Right cardiac atrium (tissue), 5 donors: ENCODE measurements around the gene ULK1. TPM values are rescaled to one million over a fixed set of nuclear protein-coding genes. Genes with fewer than 3 reads are reported as not detected.

Experiments
- ATAC-seq, 2 donors: fragments of 200-7000 bp; cut with Tn5 transposase; one replicate each; pipeline versions ENCODE4 v1.8.0 to v1.9.1; 2020; ENCODE audit warnings: moderate library complexity in 2 of 2, mild to moderate bottlenecking in 1 of 2
- DNase-seq, 3 donors: peaks; one replicate each; pipeline ENCODE4 v3.0.0-alpha.2; 2020
- H3K27ac ChIP-seq: one replicate; pipeline ENCODE4 v1.5.1; 2013; ENCODE audit warnings: mild to moderate bottlenecking, low read length, control low read depth, moderate library complexity
- H3K27me3 ChIP-seq: one replicate; pipeline ENCODE4 v1.6.1; 2013; ENCODE audit not compliant: control insufficient read depth, insufficient read depth
- H3K4me1 ChIP-seq: one replicate; pipeline ENCODE4 v1.6.1; 2013; ENCODE audit warnings: low read length; ENCODE audit not compliant: control insufficient read depth, insufficient read depth
- H3K4me3 ChIP-seq: one replicate; pipeline ENCODE4 v1.5.1; 2013; ENCODE audit warnings: low read length, control low read depth
- H3K9me3 ChIP-seq: one replicate; pipeline ENCODE4 v1.6.1; 2013; ENCODE audit warnings: low read length; ENCODE audit not compliant: control insufficient read depth
- WGBS: extraction: QIAGEN DNeasy Blood & Tissue Kit; methylation state at CpG from one replicate; pipeline ENCODE4 v1.1.7; 2013; 5-methylcytosine and 5-hydroxymethylcytosine counted together
- intact Hi-C, 4 donors: fragments of 100-400 bp; cut with DNase I; formaldehyde crosslinking; loops; one replicate each; pipeline versions ENCODE4 v1.11.0 to v1.14.0; 2022 to 2023
- polyA plus RNA-seq: library from polyadenylated mRNA; stranded (reverse); fragments of 200-250 nt; gene quantifications from one replicate; pipeline ENCODE4 v1.2.3, GENCODE V29; 2013
- total RNA-seq, 4 donors: library from RNA; stranded (reverse); fragmentation: NEBNext Ultra II Directional; extraction: Animal tissue kit (Norgen Biotek cat#: 25700); gene quantifications; one replicate each; pipeline ENCODE4 v1.2.1, GENCODE V29; 2021
- donor health status: healthy with polysubstance abuse.
- donor health status: DM: no; HTN: yes; CAD: no.
- donor health status: DM: no; HTN: no; CAD: no.
- donor health status: DM: no; HTN: yes; CAD: no; lungs with severe emphysema.
- donor health status: DM: yes; HTN: yes; CAD: no.

ULK1 gene
- total and polyA plus RNA-seq, 5 donors: 29.4 to 51.3 (median 47.8) TPM

- DNase-seq: peak in 1 of 3 donors; percentile 38
- intact Hi-C loops: no loop called here
- no peak for ATAC-seq
Measured at GRCh38 chr12:131862994-131863710, 31.3 kb upstream of the ULK1 start.

GRCh38 chr12:131863711-131864396 lies 30.6 kb upstream of the ULK1 start:
- DNase-seq (peak in 1 of 3 donors; percentile 39), ATAC-seq (no peak)
- intact Hi-C loops: no loop called here
- Histone ChIP-seq H3K4me3 (no peak overlapping the region), H3K4me1 (no peaks in the 10 kb centered on the region), H3K27ac (no peak overlapping the region), H3K9me3 (no peaks in the 10 kb centered on the region), H3K27me3 (no peaks in the 10 kb centered on the region)
- 68% methylated on average over 24 of the region's 24 CpGs for WGBS

More at GRCh38 chr12:131862994-131863710, 31.3 kb upstream of the ULK1 start:
- H3K9me3 ChIP-seq: no peaks in the 10 kb centered on the region
- no peaks in the 10 kb centered on the region for H3K27me3 ChIP-seq
- WGBS: 46% methylated on average over 20 of the region's 20 CpGs
- H3K4me1 ChIP-seq: no peaks in the 10 kb centered on the region
- no peak overlapping the region for H3K27ac ChIP-seq
- no peak overlapping the region for H3K4me3 ChIP-seq

- ATAC-seq (no peak), DNase-seq (no peak)
- Histone ChIP-seq H3K27ac (no peak overlapping the region), H3K9me3 (no peaks in the 10 kb centered on the region), H3K4me3 (no peak overlapping the region), H3K4me1 (no peaks in the 10 kb centered on the region), H3K27me3 (no peaks in the 10 kb centered on the region)
- WGBS: 87% methylated on average over 8 of the region's 8 CpGs
- intact Hi-C loops: no loop called here
Measured at GRCh38 chr12:131864469-131864868, 30.0 kb upstream of the ULK1 start.

- Histone ChIP-seq H3K27ac (no peak overlapping the region), H3K9me3 (no peaks in the 10 kb centered on the region), H3K4me3 (no peak overlapping the region), H3K27me3 (no peaks in the 10 kb centered on the region), H3K4me1 (no peaks in the 10 kb centered on the region)
- intact Hi-C loops: no loop called here
- no peak for DNase-seq
- 88% methylated on average over 20 of the region's 20 CpGs for WGBS
- no peak for ATAC-seq
Measured at GRCh38 chr12:131865180-131865875, 29.1 kb upstream of the ULK1 start.

- H3K27ac ChIP-seq: no peak overlapping the region
- DNase-seq (no peak), ATAC-seq (no peak)
- H3K9me3 ChIP-seq: no peaks in the 10 kb centered on the region
- WGBS: 80% methylated on average over 10 of the region's 10 CpGs
- H3K27me3 ChIP-seq: no peaks in the 10 kb centered on the region
- intact Hi-C loops: no loop called here
- H3K4me3 ChIP-seq: no peak overlapping the region
- no peaks in the 10 kb centered on the region for H3K4me1 ChIP-seq
Measured at GRCh38 chr12:131867471-131867870, 27.0 kb upstream of the ULK1 start.

- no peak for ATAC-seq
- intact Hi-C loops: no loop called here
- no peak overlapping the region for H3K27ac ChIP-seq
Measured at GRCh38 chr12:131867891-131868675, 26.3 kb upstream of the ULK1 start.

GRCh38 chr12:131869871-131870418 lies 24.5 kb upstream of the ULK1 start:
- DNase-seq: no peak
- intact Hi-C loops: no loop called here
- WGBS: 59% methylated on average over 16 of the region's 16 CpGs
- Histone ChIP-seq H3K4me3 (no peak overlapping the region), H3K9me3 (no peaks in the 10 kb centered on the region), H3K4me1 (no peaks in the 10 kb centered on the region), H3K27ac (no peak overlapping the region), H3K27me3 (no peaks in the 10 kb centered on the region)
- ATAC-seq: no peak

More at GRCh38 chr12:131867891-131868675, 26.3 kb upstream of the ULK1 start:
- no peak for DNase-seq
- Histone ChIP-seq H3K4me1 (no peaks in the 10 kb centered on the region), H3K9me3 (no peaks in the 10 kb centered on the region), H3K27me3 (no peaks in the 10 kb centered on the region), H3K4me3 (no peak overlapping the region)
- 85% methylated on average over 28 of the region's 28 CpGs for WGBS

GRCh38 chr12:131871677-131872076 lies 22.7 kb upstream of the ULK1 start:
- no peak for ATAC-seq

GRCh38 chr12:131872154-131873051 lies 22.0 kb upstream of the ULK1 start:
- ATAC-seq (no peak), DNase-seq (no peak)
- Histone ChIP-seq H3K4me3 (no peak overlapping the region), H3K27ac (no peak overlapping the region), H3K4me1 (no peaks in the 10 kb centered on the region), H3K9me3 (no peaks in the 10 kb centered on the region), H3K27me3 (no peaks in the 10 kb centered on the region)
- WGBS: 64% methylated on average over 21 of the region's 21 CpGs
- intact Hi-C loops: no loop called here

More at GRCh38 chr12:131871677-131872076, 22.7 kb upstream of the ULK1 start:
- H3K4me1 ChIP-seq: no peaks in the 10 kb centered on the region
- no peaks in the 10 kb centered on the region for H3K27me3 ChIP-seq
- DNase-seq: no peak
- no peaks in the 10 kb centered on the region for H3K9me3 ChIP-seq
- WGBS: 95% methylated on average over 6 of the region's 6 CpGs
- H3K4me3 ChIP-seq: no peak overlapping the region
- H3K27ac ChIP-seq: no peak overlapping the region
- intact Hi-C loops: no loop called here

- Histone ChIP-seq H3K9me3 (no peaks in the 10 kb centered on the region), H3K27me3 (no peaks in the 10 kb centered on the region), H3K27ac (no peak overlapping the region), H3K4me3 (no peak overlapping the region), H3K4me1 (no peaks in the 10 kb centered on the region)
- ATAC-seq (no peak), DNase-seq (no peak)
- 97% methylated on average over 21 of the region's 21 CpGs for WGBS
- intact Hi-C loops: no loop called here
Measured at GRCh38 chr12:131873293-131873692, 21.1 kb upstream of the ULK1 start.
